Measurements from ENCODE around the gene TFAP2A.

TFAP2A gene

DNA sequence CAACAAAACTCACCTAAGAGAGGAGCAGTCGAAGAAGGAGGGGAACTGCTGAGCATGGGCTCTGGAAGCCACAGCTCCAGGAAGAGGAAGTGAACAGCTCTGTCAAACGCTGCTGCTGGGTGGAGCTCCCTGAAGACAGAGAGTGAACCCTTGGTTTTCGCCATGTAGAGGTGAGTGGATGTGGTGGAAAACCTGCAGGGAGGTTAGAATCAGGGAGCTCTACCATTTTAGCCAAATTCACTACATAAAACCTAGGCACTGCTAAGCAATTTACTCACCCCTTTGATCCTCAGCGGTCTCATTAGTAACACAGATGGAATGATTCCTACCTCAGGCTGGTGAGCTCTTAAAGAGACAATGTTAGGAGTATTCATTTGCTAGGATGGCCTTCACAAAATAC is 19.4 kb upstream of the TFAP2A start:
- no peaks in the 10 kb centered on the region for H3K27me3 ChIP-seq (ENCODE audit: insufficient read depth, low read length)
- TF ChIP-seq EZH2 (IDR thresholded peaks at IDR 0.05; ENCODE audit: borderline replicate concordance, low read length), result no peak
- TF ChIP-seq, protein P1, sequence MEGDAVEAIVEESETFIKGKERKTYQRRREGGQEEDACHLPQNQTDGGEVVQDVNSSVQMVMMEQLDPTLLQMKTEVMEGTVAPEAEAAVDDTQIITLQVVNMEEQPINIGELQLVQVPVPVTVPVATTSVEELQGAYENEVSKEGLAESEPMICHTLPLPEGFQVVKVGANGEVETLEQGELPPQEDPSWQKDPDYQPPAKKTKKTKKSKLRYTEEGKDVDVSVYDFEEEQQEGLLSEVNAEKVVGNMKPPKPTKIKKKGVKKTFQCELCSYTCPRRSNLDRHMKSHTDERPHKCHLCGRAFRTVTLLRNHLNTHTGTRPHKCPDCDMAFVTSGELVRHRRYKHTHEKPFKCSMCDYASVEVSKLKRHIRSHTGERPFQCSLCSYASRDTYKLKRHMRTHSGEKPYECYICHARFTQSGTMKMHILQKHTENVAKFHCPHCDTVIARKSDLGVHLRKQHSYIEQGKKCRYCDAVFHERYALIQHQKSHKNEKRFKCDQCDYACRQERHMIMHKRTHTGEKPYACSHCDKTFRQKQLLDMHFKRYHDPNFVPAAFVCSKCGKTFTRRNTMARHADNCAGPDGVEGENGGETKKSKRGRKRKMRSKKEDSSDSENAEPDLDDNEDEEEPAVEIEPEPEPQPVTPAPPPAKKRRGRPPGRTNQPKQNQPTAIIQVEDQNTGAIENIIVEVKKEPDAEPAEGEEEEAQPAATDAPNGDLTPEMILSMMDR (IDR thresholded peaks at IDR 0.05; ENCODE audit: low read length), result no peak
- H3K9me2 ChIP-seq (ENCODE audit: low read depth, low read length), result no peaks in the 10 kb centered on the region
- peak overlapping the region; percentile 65 for H2AFZ ChIP-seq (ENCODE audit: low read length)
- H3K79me2 ChIP-seq (ENCODE audit: insufficient read depth, low read length), result no peaks in the 10 kb centered on the region
- H3K4me1 ChIP-seq (ENCODE audit: insufficient read depth, low read length, severe bottlenecking), result peaks cover 25% of the 10 kb centered on the region
- H3K9ac ChIP-seq (ENCODE audit: low read length), result no peak overlapping the region
- H3K4me3 ChIP-seq (ENCODE audit: low read depth, low read length, poor library complexity, severe bottlenecking), result no peak overlapping the region
- no peaks in the 10 kb centered on the region for H3K36me3 ChIP-seq (ENCODE audit: insufficient read depth, low read length)
- H3K9me3 ChIP-seq (ENCODE audit: low read length), result no peaks in the 10 kb centered on the region
- H3K4me2 ChIP-seq (ENCODE audit: low read length), result no peak overlapping the region
- no peak overlapping the region for H3K27ac ChIP-seq (ENCODE audit: low read depth, low read length, poor library complexity, severe bottlenecking)
- no peaks in the 10 kb centered on the region for H4K20me1 ChIP-seq (ENCODE audit: insufficient read depth, low read length)
- no peaks in the 10 kb centered on the region; the same call in 1 of the 2 replicates for H3F3A ChIP-seq (ENCODE audit: insufficient read depth, low read length)

- H3K4me3 ChIP-seq (ENCODE audit: low read depth, low read length, poor library complexity, severe bottlenecking), result no peak overlapping the region
- no peaks in the 10 kb centered on the region for H3K9me2 ChIP-seq (ENCODE audit: low read depth, low read length)
- no peak overlapping the region for H3K27ac ChIP-seq (ENCODE audit: low read depth, low read length, poor library complexity, severe bottlenecking)
- no peaks in the 10 kb centered on the region for H3K79me2 ChIP-seq (ENCODE audit: insufficient read depth, low read length)
- no peak overlapping the region for H3K4me2 ChIP-seq (ENCODE audit: low read length)
- no peaks in the 10 kb centered on the region for H3K9me3 ChIP-seq (ENCODE audit: low read length)
- no peaks in the 10 kb centered on the region; the same call in 1 of the 2 replicates for H3F3A ChIP-seq (ENCODE audit: insufficient read depth, low read length)
- no peaks in the 10 kb centered on the region for H4K20me1 ChIP-seq (ENCODE audit: insufficient read depth, low read length)
- no peak overlapping the region for H2AFZ ChIP-seq (ENCODE audit: low read length)
- H3K4me1 ChIP-seq (ENCODE audit: insufficient read depth, low read length, severe bottlenecking), result peaks cover 25% of the 10 kb centered on the region
- no peaks in the 10 kb centered on the region for H3K36me3 ChIP-seq (ENCODE audit: insufficient read depth, low read length)
- H3K27me3 ChIP-seq (ENCODE audit: insufficient read depth, low read length), result no peaks in the 10 kb centered on the region
- no peak for TF ChIP-seq EZH2 (IDR thresholded peaks at IDR 0.05; ENCODE audit: borderline replicate concordance, low read length)
- TF ChIP-seq, protein P1 (IDR thresholded peaks at IDR 0.05; ENCODE audit: low read length), result no peak
- no peak overlapping the region for H3K9ac ChIP-seq (ENCODE audit: low read length)
Observed at GRCh38 chr6:10433322-10433721, 18.4 kb upstream of the TFAP2A start.

DNA sequence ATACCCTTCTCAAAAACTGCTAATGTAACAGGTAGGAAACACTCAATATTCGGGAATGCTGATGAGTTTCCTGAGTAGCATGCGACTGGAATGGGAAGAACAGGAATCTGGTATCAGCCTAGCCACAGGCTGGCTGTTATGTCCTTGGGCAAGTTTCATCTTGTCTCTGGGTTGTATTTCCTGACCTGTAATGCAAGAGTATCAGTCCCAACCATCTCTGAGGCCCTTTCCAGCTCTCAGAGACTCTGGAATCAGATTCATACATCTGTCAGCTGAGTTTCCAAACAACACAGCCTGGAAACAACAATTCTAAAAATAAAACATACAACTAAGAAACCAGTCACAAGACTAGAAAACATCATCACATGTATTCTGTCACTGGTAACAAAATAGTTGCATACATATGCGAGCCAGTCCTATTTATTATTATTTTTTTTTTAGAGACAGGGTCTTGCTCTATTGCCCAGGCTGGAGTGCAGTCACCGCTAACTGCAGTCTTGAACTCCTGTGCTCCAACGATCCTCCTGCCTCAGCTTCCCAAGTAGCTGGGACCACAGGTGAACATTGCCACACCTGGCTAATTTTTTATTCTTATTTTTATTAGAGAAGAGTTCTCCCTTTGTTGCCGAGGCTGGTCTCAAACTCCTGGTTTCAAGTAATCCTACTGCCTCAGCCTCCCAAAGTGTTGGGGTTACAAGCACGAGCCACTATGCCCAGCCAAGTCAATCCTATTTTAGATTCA is 16.7 kb upstream of the TFAP2A start:
- no peak overlapping the region for H3K4me3 ChIP-seq (ENCODE audit: low read depth, low read length, poor library complexity, severe bottlenecking)
- H3K27me3 ChIP-seq (ENCODE audit: insufficient read depth, low read length), result no peaks in the 10 kb centered on the region
- H3K4me1 ChIP-seq (ENCODE audit: insufficient read depth, low read length, severe bottlenecking), result peaks cover 29% of the 10 kb centered on the region
- no peaks in the 10 kb centered on the region for H3K79me2 ChIP-seq (ENCODE audit: insufficient read depth, low read length)
- no peaks in the 10 kb centered on the region for H3K36me3 ChIP-seq (ENCODE audit: insufficient read depth, low read length)
- H2AFZ ChIP-seq (ENCODE audit: low read length), result no peak overlapping the region
- H3K9ac ChIP-seq (ENCODE audit: low read length), result no peak overlapping the region
- no peak overlapping the region for H3K27ac ChIP-seq (ENCODE audit: low read depth, low read length, poor library complexity, severe bottlenecking)
- H4K20me1 ChIP-seq (ENCODE audit: insufficient read depth, low read length), result no peaks in the 10 kb centered on the region
- TF ChIP-seq, protein P1 (IDR thresholded peaks at IDR 0.05; ENCODE audit: low read length), result no peak
- H3F3A ChIP-seq (ENCODE audit: insufficient read depth, low read length), result peaks cover 6% of the 10 kb centered on the region; the same call in 1 of the 2 replicates
- no peaks in the 10 kb centered on the region for H3K9me2 ChIP-seq (ENCODE audit: low read depth, low read length)
- no peaks in the 10 kb centered on the region for H3K9me3 ChIP-seq (ENCODE audit: low read length)
- H3K4me2 ChIP-seq (ENCODE audit: low read length), result no peak overlapping the region
